HG03097 (cell line): ENCODE data around the gene CCDC57.

Experiments used
- ATAC-seq: cut with Tn5 transposase; IDR thresholded peaks from one replicate; pipeline ENCODE4 v1.9.1; 2021; ENCODE audit not compliant: unreplicated experiment, low FRiP score

CCDC57 gene

DNA sequence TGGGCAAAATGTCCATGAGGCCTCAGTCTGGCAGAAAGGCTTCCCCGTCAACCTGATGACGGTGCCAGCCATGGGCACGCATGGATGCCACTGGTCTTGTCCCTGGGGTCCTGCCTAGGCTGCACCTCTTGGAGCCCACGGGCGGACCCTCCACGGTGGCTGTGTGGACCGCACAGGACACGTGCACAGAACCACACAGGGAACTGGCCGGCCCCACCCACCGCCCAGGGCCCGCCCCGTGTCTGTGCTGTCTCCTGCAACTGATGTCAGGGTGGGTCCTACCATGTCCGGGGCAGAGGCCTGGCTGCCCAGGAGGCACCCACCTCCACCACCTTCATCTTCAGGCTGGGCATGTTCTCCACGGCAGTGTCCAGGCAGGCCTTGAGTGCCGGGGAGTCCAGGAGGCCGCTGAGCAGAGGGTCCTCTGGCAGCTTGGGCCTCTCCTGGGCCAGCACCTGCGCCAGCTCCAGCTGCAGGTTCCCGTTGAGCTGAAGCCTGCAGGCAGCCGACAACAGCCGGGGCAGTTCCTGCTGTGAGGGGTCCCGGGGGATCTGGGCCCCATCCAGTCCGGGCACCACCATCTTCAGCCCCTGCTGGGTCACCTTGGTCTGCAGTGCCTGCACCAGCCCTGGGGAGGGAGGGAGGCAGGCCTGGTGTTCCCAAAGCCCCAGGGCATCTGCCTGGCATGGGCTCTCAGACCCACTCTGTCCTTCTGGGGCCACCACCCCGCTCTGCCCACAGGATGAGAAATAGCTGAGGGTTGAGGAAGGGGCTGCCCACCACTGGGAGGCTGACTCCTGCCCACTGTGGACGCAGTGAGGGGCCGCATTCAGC, 126.5 kb downstream of the CCDC57 start:
- no peak for ATAC-seq

DNA sequence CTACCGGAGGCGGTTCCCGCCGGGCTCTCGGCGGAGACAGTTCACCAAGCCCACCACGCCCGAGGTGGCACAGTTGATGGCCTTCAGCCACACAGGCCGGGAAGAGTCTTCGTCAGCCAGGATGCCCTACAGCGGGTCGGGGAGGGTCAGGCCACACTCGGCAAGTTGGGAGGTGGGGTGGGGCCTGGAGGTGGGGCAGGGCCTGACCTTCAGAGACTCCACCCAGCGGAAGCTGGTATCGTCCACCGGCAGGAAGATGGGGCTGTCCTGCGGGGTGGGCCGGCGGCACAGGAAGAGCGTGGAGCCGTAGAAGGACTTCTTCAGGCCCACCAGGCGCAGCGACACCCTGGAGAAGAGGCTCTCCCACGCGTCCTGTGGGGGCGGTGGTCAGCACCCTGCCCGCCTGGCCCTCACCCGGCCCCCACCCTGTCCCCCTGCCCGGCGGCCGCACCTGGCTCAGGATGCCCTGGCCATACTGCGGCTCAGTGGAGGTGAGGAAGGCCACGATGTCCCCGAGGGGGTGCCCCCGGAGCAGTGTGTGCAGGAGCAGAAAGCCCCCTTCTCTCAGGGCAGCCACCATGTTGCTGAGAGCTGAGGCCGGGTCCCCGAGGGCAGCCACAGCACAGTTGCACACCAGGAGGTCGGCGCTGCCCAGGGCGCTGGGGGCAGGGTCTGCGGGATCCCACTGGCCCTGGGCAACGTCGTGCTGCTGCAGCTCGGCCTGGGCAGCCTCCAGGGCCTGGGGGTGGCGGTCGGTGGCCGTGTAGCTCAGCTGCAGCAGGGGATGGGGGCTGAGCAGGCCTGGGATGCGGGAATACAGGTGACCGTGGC, 127.4 kb downstream of the CCDC57 start:
- ATAC-seq = no peak

DNA sequence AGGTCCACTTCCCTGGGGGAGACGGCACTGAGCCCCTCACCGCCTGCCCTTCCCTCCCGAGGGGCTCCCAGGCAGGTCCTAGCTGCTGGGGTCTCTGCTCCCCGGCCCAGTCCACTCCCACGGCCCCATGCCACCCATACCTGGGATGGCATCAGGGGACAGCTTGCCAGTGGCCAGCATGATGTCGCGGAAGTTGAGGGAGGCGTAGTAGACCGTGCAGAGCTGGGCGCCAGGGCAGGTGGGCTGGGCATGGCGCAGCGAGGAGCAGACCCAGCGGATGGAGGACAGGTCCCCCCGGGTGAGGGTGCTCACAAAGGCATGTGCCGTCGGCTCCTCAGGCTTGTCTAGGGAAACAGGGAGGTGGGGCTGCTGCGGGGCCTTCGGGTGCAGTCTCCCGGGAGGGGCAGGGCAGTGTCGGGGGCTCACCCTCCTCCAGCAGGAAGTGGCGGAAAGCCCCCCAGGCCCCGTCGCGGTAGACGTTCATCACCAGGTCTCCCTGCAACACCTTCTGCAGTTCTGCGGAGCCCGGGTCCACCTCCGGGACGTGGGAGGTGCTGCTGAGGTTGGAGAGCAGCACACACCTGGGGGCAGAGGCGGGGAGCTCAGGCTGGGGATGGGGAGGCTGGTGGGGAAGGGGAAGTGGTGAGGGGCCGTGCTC, 128.1 kb downstream of the CCDC57 start:
- no peak for ATAC-seq

DNA sequence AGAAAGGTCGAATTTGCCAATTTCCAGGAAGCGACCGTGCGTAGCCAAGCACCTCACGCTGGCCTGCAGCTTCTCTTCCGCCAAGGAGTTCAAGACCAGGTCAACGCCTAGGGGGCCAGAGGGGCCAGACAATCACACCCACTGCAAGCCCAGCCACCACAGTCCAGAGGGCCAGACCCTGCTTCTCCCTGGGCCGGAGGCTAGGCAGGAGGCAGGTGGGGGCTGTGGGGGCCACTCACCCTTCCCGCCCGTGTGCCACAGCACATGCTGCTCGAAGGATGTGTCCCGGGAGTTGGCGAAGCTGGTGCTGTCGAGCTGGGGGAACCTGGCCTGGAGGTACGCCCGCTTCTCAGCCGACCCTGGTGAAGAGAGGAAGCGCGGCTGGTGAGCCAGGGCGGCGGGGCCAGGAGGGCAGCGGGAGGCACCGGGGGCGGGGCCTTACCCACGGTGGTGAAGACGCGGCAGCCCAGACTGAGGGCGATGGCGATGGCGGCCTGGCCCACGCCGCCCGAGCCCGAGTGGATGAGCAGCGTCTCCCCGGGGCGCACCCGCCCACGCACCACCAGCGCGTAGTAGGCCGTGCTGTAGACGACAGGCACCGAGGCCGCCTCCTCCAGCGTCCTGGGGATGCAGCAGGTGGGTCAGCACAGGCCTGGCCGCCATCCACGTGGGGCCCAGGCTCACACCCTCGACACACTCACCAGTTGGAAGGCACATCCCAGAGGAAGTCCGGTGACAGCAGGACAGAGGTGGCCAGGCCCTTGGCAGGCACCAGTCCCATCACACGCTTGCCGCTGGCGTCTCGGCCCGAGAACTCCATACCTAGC, 128.9 kb downstream of the CCDC57 start:
- ATAC-seq = no peak

DNA sequence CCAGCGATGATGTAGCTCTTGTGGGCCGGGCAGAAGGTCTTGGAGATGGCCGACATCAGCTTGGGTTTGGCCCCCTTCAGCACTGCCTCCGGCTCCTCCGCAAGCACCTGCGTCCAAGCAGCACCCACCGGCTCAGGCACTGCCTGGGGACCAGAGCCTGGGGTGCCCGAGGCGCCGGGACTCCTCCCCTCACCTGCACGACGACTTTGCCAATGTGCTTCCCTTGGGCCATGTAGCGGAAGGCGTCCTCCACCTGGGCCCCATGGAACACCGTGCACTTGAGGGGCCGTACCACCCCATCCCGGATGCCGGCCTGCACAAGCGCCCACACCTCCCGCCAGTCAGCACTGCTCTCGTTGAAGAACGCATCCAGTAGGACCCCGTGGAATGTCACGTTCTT, 129.6 kb downstream of the CCDC57 start:
- no peak for ATAC-seq

DNA sequence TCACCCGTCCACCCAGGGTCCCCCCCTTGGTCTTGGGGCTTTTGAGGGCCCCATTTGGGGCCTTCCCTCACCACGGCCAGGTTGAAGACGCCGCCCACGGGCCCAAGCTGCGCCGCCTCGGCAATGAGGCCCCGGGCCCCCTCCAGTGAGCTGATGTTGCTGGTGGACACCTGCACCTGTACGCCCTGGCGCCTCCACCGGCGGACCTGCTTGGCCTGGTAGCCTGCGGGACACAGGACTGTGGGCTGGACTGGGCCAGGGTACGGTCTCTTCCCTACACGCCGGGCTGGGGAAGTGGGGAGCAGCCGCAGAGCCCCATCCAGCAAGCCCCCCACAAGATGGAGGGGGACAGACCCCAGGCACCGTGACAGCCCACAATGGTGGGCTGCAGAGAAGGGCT, 130.2 kb downstream of the CCDC57 start:
- no peak for ATAC-seq

DNA sequence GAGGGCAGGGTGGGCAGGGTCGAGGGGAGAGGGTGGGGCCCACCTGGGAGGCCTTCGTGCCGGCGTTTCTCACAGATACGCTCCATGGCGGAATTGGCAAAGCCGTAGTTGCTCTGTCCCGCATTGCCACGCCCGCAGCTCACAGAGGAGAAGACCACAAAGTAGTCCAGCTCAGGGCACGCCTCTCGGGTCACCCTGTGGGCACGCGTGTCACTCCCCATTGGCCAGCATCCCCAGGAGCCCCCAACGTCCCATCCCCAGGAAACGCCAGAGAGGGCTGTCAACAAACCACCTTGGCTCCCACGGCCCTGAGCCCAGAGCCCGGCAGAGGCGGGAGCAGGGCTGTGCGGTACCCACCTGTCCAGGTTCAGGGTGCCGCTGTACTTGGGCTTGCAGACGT, 130.7 kb downstream of the CCDC57 start:
- ATAC-seq = no peak

DNA sequence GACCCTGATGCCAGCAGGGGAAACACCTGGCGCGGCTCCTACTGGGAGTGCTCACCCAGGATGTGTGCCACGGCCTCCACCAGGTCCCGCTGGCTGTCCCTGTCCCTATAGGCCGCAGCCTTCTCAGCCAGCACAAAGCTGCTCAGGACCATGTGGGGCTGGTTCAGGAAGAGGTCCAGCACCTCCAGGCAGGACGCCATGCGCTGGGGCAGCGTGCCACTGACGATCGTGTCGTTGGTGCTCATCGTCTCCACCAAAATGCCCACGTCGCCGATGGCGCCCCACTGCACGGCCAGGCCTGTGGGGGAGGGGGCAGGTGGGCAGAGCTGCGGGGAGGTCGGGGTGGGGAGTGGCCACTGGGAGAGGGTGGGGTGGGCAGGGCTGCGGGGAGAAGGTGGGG, 131.1 kb downstream of the CCDC57 start:
- ATAC-seq = no peak

DNA sequence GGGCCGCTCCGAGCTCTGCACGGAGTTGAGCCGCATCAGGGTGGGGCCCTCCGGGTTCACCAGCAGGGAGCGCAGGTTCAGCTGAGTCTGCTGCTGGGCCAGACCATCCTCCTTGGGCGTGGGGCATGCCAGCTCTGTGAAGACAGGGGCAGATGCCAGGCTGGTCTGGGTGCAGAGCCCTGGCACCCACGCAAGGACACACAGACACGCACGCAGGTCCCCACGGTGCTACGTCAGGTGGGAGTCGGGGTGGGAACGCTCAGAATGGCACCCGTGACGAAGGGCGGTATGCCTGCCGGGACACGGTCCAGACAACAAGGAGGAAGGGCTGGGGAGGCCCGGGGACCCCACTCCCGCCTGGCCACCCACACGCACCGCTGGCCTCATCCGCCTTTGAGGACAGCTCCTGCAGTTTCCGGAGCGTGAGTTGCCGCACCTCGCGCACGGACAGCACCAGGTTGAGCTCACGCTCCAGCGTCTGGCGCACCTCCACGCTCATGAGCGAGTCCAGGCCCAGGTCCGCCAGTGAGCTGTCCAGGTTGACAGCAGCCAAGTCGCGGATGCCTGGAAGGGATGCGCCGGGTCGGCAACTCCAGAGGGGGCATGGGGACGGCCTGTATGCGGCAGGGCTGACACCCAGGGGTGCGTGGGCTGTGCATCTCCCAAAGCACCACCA, 131.7 kb downstream of the CCDC57 start:
- ATAC-seq = no peak

DNA sequence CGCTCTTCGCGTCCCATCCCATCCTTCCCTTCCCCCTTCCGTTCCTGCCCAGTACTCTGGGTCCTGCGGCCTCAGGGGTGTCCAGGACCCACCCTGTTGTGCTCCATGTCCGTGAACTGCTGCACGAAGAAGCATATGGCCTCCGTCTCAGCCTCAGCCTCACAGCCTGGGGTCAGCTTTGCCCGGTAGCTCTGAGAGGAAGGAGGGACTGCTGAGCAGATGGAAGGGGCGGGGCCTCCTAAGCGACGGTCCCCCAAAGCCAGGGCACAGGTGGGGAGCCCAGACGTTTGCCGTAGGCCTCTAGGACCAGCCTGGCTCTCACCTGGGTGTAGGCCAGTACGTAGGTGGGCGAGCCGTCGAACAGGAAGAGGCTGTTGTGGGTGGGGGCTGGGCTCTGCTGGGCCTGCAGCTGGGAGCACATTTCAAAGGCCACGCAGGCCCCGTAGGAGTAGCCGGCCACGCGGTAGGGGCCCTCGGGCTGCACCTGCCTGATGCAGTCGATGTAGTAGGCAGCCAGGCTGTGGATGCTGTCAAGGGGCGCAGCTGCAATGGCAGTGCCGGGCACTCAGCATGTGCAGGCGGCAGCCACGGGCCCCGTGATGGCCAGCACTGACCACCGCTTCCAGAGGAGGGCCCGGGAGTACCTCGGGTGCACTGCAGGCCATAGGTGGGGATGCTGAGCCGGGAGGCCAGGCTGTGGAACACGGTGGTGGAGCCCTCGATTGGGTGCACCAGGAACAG, 132.4 kb downstream of the CCDC57 start:
- no peak for ATAC-seq

DNA sequence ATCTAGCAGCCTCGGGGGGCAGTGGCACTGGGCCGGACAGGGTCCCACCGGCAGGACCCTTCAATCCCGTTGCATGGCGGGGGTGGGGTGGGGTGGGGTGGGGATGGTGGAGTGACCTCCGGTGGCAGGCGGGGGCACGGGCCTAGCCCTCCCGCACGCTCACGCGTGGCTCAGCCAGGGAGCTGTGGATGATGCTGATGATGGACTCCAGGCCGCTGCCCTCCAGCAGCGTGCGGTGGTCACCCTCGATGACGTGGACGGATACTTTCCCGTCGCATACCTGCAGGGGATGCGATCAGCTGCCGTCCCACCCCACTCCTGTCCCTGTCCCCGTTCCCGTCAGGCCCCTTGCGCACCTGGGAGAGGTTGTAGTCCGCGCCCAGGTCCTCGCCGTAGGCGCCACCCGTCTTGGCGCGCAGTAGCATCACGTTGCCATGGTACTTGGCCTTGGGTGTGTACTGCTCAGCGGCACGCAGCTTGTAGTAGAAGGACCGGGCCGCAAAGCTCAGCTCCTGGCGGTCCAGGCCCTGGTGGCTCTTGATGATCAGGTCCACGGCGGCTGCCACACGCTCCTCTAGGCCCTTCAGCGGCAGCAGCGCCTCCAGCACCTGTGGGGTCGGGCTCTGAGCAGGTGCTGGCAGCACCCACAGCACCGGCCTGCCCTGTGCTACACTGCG, 133.5 kb downstream of the CCDC57 start:
- no peak for ATAC-seq

DNA sequence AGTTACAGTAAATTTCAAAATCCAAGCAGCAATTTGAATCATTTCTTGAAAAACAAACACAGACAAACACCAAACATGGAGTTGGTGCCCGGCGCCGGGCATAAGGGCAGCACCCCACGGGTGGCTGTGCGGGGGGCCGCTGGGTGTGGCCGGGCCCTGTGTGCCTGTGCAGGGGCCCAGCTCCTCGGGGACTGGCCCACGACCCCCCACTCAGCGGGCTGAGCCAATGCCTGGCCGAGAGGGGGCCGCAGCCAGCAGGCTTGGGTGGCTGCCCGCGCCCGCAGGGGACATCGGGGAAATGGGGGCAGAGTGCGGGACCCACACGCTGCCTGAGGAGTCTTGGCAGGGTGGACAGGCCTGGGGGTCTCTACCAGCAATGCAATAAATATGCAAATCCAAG, 134.2 kb downstream of the CCDC57 start:
- no peak for ATAC-seq

DNA sequence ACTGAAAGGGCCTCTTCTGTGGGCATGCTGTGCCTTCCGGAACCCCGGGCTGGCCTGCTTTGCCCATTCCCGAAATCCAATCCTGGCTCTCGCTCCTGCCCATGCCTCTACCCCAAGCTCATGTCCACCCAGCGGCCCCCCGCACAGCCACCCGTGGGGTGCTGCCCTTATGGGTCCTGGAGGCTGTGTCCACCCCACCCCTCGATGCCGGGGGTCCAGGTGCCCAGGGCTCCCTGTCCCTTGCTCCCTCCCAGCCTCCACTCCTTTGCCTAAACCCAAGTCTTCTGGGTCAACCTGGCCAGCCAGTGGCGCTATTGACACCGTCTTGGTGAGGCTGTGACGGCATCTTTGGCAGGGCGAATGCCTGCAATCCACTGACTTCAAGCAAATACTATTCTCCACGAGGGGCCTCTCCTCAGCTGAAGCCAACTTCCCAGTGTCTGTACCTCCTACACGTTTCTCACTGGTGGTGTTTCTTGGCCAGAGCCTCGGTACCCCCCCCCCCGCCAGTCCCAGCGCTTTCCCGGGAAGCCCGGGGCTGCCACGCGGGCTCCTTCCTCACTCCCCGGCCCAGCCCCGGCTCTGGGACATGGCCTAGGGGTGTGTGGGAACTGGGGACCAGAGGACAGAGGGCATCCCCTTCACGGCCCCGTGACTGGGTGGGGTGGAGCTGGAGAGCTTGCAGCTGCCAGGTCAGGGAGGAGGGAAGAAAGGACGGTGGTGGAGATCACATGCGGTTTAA, 134.9 kb downstream of the CCDC57 start:
- no peak for ATAC-seq

DNA sequence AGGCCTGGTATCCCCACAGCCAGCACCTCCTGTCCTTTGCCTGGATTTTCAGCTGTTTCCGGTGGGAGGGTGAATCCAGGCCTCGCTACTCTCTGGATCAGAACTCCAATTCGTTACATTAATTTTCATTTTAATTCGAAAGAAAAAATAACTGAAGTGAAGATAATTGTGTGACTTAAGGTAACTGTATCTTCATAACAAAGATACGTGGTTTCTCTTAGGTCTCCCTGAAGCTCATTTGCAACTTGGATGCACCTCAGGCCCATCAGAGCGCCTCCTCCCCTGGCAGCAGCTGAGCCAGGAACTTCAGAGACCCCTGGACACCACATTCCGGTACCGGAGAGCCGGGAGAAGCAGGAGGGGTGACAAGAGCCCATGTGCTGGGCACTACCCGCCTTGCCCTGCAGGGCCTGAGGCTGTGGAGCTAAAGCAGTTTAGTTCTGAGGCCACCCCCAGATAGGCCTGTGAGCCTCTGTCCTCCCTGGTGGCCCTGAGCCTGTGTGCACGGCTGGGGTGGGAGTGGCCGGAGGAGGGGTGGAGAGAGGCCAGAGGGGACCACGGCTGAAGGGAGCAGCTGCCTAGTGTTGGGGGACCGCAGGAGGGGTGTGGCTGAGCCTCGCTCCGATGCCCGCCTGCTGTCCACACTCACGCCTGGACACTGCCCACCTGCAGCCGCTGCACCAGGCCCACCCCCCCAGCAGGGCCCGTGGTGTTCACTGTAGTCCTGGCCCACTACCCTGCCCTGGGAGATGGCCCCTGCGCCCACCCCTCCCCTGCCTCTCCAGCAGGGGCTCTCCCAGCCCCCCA, 135.7 kb downstream of the CCDC57 start:
- ATAC-seq = no peak

DNA sequence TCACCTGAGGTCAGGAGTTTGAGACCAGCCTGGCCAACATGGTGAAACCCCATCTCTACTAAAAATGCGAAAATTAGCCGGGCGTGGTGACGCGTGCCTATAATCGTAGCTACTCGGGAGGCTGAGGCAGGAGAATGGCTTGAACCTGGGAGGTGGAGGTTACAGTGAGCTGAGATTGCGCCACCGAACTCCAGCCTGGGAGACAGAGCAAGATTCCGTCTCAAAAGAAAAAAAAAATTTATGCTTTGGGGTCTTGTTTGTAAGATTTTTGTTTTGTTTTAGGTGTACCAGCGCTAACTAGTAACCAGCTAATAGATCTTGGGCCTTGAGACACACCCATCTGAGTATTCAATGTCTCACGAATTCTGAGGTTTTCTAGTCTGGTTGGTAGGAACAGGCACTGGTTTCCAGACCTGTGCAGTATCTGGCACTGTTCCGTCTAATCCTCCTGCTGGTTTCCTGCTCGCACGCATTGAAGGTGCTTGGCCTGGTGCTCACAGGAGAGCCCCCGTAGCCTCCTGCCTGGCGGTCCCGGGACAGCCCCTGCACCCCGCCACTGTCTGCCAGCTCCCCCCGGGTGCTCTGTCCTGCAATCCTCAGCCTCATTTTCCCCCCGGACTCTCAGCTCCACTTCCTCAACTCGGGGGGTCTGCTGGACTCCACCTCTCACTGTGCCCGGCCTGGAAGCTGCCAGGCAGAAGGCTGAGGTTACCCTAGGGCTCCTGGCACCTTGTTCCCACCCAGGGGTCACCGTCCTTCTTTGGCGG, 136.4 kb downstream of the CCDC57 start:
- ATAC-seq = no peak

DNA sequence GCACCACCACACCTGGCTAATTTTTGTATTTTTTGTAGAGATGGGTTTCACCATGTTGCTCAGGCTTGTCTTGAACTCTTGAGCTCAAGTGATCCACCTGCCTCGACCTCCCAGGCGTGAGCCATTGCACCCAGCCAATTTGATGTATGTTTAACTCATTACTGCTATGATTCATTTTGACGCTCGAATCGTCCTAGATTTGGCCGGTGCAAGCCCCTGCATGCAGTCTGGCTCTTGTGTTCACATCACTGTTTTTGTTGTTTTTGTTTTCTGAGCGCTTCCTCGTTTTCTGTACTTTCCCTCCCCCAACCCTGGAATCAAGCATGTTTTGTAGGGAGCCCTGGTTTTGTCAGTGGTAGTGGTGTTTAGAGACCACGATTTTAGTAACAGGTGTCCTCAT, 139.2 kb downstream of the CCDC57 start:
- ATAC-seq = no peak

DNA sequence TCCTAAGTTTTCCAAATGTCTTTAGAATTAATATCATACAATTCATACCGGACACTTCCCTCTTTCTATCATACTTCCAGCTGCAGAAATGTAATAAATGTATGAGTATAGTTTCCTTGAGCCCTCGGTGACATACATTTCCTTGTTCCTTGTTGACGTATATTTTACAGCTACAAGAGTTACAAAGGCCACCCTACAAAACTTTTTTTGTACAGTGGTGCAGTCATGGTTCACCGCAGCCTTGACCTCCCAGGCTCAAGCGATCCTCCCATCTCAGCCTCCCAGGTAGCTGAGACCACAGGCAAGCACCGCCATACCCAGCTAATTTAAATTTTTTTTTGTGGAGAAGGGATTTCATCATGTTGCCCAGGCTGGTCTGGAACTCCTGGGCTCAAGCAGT, 139.8 kb downstream of the CCDC57 start:
- ATAC-seq = no peak
